NCI-H345 (cell line): ENCODE data around the gene CKB.
A peak's percentile ranks its signal among the peaks of the same experiment; 100 is the strongest.
"Not testable (repeated sequence)": the region's sequence is repeated elsewhere in the genome, so short reads cannot be mapped to it uniquely, and the experiment has no call there.

ENCODE experiments used
- DNase-seq: peaks from one replicate; lab custom pipeline; 2025; lab: John Stamatoyannopoulos, UW

Gene CKB

DNA sequence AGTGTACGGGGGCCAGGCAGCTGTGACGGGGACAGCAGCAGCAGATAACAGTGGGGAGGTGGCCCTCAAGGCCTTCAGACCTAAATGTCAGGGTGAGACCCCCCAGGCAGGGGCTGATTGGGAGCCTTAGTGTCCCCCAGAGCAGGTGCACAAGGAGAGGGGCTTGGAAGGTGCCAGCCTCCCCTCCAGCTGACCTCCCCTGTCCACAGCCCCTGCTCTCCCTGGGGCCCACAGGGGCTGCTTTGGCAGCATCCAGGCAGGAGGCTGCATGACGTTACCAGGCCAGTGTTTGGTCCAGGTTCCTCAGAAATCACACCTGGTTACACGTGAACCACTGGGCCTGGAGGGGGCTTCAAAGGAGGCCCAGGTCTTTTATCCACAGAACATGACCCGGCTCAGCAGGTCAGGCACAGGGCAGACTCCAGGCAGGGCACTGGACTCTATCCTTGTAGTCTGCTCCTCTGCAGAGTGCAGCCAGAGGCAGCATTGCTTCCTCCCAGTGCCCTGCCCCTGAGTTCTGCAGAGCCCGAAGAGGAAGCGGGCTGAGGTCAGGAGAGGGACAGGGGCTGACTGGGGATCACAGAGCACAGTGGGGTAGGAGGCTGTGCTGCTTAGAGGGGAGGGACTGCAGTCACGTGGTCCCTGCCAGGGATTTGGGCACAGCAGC lies 3.8 kb upstream of the CKB start:
- DNase-seq = no peak

DNA sequence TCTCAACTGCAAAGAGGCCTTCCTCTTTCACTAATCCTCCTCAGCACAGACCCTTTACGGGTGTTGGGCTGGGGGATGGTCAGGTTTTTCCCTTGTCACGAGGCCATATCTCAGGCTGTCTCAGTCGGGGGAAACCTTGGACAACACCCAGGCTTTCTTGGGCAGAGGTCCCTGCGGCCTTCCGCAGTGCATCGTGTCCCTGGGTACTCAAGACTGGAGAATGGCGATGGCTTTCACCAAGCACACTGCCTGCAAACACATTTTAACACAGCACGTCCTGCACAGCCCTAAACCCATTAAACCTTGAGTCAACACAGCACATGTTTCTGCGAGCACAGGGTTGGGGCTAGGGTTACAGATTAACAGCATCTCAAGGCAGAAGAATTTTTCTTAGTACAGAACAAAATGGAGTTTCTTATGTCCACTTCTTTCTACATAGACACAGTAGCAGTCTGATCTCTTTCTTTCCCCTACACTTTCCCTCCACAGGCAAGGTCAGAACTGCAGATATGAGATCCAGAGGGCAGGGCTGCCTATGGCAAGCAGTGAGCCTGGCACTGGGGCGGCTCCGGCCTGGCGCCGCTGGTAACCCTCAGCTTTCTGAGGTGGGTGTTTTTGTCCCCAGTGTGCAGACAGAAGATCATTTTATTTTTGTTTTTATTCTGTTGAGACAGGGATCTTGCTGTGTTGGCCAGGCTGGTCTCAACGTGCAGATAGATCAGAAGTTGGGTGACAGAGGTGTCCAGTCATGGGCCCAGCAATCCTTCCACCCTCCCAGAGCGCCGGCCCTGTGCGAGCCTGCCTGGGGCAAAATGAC lies 3.0 kb upstream of the CKB start:
- DNase-seq = not testable (repeated sequence)

GRCh38 chr14:103524002-103524935 lies 1.6 kb upstream of the CKB start:
- DNase-seq = no peak

- DNase-seq = no peak
Observed at GRCh38 chr14:103523575-103523954, 935 bp upstream of the CKB start.

DNA sequence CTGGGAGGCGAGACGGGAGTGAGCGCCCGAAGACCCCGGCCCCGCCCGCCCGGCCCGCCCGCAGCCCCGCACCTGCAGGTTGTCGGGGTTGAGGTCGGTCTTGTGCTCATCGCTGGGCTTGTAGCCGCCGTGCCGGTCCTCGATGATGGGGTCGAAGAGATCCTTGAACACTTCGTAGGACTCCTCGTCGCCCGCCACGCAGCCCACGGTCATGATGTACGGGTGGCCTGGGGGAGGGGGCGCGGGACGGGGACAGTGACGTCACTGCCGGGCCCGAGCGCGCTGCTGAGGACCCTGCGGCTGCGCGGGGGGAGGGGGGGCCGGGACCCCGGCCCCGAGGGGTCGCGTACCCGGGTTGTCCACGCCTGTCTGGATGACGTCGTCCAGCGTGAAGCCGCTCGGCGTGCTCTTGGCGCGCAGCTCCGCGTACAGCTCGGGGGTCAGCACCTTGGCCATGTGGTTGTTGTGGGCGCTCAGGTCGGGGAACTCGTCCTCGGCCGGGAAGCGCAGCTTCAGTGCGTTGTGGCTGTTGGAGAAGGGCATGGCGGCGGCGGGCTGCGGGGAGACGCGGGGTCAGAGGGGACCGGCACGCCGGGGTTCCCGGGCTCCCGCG lies 573 bp downstream of the CKB start:
- DNase-seq = peak; percentile 70

DNA sequence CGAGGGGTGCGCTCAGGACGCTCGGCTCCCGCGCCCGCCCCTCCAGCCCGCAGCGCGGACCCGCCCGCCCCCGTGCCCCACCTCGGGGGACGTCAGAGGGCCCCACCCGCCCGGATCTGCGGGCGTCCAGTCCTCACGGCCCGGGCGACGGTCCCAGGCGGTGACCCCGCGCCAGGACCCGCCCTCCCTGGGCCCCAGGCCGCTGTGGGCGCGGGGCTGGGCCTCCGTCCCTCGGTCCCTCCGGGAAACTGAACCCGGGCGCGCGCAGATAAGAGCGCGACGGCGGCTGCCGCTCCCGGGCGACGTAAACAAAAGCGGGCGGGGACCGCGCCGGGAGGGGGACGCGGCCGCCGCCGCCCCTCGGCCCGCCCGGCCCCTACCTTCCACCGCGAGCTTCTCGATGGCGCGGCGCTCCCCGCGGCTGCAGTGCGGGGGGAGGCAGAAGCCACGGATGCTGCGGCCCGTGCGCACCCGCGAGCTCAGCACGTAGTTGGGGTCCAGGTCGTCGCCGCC lies 1.1 kb downstream of the CKB start:
- DNase-seq = peak; percentile 47

DNA sequence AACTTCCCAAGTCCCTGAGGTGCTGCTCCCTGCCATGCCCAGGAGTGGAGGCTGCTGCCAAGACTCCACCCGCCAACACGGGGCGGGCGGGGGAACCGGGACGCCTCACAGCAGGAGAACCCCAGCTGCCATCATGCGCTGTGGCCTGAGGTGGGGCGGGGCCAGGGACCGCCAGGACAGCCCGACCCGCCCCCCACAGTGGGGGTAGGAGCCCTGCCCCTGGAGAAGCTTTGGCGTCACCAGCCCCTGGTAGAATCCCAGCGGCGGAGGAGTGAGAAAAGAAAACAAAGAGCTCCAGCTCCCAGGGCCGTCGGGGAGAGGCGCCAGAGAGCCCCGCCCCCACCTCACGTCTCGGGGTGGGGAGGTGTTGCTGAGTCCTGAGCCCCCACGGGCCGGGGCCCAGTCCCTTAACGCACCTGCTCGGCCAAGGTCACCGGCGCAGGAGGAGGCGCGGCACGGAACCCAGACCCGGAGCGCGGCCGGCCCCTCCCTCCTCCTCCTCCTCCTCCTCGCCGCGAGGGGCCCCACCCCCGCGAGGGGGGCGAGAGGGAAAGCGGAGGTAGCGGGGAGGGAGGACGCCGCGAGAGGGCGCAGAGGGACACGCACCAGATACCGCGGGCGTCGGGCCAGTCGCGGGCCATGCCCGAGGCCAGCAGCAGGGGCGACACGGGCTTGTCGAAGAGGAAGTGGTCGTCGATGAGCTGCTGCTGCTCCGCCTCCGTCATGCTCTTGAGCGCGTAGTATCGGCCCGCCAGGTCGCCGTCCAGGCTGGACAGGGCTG lies 1.8 kb downstream of the CKB start:
- peak; percentile 88 for DNase-seq

DNA sequence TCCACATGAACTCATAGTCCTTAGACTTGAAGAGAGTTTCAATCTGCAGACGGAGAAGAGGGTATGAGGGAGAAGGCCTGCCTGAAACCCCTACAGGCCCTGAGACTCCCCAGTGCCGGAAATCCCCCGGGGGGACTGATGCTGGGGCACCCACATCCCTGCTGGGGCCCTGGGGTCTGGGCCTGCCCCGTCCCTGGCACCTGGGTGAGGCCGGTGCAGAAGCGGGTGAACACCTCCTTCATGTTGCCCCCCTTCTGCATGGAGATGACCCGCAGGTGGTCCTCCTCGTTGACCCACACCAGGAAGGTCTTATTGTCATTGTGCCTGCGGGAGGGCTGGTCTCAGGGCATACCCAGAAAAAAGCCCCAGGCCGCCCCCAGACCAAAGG lies 2.4 kb downstream of the CKB start:
- no peak for DNase-seq

- no peak for DNase-seq
Observed at GRCh38 chr14:103519837-103520212, 2.8 kb downstream of the CKB start.

DNA sequence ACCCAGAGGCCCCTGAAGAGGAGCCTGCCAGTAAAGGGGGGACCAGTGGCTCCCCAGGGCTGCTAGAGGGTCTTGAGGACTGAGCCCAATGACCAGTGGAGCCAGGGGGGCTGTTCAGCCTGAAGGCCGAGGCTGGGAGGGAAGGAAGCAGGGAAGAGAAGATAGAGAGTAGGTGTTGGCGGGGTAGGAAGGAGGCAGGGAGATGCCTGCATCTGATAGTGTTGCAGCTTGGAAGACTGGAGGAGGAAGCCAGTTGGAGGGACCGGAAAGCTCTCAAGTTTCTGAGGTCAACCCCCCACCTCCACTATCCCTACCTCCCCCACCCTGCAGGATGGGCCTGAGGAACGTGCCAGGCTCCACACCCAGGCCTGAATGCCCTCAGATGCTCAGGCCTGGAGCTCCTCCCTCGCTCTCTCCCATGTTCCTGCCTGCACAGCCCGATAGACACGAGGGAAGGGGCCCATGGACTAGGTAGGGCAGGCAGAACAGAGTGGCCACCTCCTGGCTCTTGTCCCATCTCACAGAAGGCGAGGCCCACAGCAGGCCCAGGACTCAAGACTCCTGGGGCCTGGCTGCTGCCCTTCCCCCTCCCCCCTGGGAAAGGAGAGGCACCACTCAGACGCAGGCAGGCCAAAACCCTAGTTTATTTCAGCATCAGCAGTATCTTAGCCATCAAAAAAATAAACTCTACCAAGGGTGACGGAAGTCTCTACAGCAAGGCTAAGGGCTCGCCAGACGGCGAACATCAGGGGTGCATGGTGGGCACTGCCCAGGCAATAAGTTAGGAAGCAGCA lies 3.4 kb downstream of the CKB start:
- DNase-seq = no peak

DNA sequence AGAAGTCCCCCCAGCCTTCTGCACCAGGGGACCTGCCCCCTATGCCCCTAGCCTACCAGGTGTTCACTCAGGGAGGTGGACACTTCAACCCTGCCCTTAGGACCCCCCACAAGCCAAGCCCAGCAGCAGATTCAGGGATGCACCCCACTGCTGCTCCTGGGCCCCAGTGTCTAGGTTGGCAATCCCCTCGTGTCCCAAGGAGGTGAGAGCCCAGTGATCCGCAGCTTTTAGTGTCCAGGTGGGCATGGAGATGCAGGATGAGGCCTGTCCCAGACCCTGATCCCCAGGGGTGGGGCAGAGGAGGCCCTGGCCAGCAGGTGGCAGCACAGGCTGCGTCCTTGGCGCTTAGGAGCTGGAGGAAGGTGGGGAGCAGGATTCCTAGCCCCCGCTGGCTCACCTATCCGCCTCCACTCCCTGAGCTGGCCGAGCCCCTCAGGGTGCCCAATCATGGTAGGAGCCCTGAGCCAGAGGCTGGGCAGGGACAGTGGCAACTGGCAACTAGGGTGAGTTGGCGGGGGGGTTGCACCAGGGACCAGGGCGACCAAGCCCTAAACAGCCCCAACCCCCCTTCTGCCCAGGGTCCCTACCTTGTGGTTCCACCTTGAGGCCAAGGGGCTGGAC lies 4.1 kb downstream of the CKB start:
- DNase-seq = peak; percentile 44

GRCh38 chr14:103517721-103518421 lies 4.8 kb downstream of the CKB start:
- DNase-seq = no peak

DNA sequence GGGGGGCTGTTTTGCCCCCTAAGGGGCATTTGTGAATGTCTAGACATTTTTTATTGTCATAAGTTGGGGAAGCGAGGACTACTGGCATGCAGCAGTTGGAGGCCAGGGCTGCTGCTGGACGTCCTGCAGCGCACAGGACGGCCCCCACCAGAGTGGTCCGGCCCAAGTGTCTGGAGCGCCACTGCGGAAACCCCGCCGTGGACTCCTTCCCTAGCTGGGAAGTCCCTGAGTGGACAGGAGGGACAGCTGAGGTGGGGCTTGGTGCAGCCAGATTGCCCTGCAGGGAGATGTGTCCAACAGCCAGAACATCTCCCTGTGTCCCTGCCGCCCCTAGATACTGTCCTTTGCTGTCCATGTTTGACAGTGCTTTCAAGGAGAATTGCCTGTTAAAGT lies 5.5 kb downstream of the CKB start:
- DNase-seq = no peak

- DNase-seq = no peak
Observed at GRCh38 chr14:103516426-103517173, 6.0 kb downstream of the CKB start.

GRCh38 chr14:103514596-103515421 lies 7.8 kb downstream of the CKB start:
- DNase-seq = no peak

DNA sequence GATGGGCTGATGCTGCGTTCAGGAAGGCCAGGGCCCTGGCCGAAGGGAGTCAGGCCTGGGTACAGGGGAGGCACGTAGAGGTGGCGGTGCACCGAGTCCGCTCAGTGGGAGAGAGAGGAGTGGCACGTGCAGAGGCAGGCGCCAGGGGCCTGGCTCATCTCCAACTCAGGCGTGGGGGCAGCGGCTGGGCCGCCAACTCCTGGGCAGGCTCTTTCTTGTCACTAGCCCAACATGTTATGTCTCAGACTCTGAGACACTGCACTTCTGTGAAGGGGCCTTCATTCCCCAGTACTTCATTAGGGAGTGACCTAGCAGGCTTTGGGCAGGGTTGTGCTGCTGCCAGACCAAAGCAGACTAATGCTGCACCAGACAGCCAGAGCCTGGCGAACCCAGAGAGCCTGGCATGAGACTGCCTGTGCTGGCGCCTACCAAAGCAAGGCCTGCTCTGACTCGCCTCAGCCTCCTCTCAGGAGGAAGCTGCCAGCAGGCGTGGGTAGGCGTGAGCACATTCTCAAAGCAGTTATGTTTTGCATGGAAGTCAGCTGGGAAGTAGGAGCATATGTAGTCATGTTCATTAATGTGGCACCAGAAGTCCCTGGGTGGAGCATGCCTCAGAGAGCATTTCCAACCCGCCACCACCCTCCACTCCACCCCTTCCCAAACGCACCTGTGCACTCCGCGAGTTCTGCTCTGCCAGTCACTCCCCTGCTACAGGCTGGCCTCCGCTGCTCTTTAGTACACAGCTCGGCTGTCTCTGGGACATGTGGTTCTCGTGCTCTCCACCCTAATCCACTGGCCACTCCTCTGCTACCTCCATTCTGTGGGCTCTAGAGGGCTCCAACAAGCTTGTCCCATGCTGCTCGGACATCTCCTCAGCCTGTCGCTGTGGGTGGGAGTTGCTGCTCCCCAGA lies 9.7 kb downstream of the CKB start:
- peak; percentile 74 for DNase-seq

DNA sequence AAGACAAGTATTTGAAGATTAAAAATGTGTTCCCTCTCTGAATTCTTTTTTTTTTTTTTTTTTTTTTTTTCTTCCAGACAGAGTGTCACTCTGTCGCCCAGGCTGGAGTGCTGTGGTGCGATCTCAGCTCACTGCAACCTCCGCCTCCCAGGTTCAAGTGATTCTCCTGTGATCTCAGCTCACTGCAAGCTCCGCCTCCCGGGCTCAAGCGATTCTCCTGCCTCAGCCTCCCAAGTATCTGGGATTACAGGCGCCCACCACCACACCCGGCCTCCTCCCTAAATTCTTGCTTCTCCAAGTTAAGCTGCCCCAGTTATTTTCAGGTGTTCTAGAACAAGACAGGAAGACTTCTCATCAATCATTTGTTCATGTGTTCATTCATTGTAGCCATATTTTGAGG lies 10.4 kb downstream of the CKB start:
- DNase-seq = not testable (repeated sequence)
